NCI-H2029 treated with DMSO at 0.1 percent for 48 hours (cell line): ENCODE results near the gene TMPRSS9.
A peak's percentile ranks its signal among the peaks of the same experiment; 100 is the strongest.

Experiments
- DNase-seq: peaks from one replicate; lab custom pipeline; 2025; lab: John Stamatoyannopoulos, UW

The TMPRSS9 gene

DNA sequence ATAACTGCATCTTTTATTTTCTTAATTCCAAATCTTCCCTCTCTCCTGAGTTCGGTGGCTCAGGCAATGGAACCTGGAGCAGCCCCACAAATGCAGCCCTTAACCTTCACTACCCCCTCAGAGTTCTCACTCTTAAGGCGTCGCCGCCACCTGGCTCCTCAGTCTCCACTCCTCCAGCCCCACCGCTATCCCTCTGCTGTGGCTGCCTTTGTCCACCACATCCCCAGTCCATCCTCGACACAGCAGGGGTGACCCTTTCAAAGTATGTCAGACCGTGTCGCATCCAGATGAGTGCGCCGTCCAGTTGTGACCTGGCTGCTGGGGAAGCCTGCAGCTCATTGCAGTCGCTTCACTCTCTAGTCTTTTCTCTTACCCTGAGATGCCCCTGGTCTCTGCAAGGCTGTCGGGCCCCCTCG, 30.6 kb upstream of the TMPRSS9 start:
- DNase-seq = no peak

- DNase-seq = no peak
Observed at GRCh38 chr19:2330255-2330631, 29.8 kb upstream of the TMPRSS9 start.

- peak; percentile 28 for DNase-seq
Observed at GRCh38 chr19:2330632-2331284, 29.3 kb upstream of the TMPRSS9 start.

GRCh38 chr19:2331601-2332246, 28.3 kb upstream of the TMPRSS9 start:
- DNase-seq = peak; percentile 36

- DNase-seq = no peak
Observed at GRCh38 chr19:2332341-2333026, 27.6 kb upstream of the TMPRSS9 start.

DNA sequence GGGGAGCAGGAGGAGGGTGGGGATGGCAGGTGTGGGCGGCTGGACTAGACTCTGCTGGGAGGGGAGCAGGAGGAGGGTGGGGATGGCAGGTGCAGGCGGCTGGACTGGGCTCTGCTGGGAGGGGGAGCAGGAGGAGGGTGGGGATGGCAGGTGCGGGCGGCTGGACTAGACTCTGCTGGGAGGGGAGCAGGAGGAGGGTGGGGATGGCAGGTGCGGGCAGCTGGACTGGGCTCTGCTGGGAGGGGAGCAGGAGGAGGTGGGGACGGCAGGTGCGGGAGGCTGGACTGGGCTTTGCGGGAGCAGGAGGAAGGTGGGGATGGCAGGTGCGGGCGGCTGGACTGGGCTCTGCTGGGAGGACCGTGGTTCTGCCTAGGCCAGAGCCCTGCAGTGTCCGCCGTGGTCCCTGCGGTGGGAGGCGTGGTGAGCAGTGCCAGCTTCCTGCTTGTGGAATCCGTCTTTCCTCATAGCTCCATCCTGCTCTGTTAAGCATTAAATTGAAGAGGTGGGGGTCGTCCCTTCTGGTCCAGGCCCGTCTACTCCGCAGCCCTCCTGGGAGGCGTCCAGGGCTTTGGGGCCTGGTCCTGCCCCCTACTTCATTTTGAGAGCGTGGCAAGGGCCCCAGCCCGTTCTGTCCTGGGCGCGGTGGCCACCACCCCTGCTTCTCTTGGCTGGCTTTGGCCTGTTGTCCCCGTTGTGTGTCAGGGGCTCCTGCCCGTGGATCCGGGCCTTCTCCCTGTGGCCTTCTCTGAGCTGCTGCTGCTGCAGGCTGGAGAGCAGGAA, 26.8 kb upstream of the TMPRSS9 start:
- peak; percentile 83 for DNase-seq

- DNase-seq = no peak
Observed at GRCh38 chr19:2333807-2334211, 26.3 kb upstream of the TMPRSS9 start.

GRCh38 chr19:2334426-2334825, 25.6 kb upstream of the TMPRSS9 start:
- DNase-seq = no peak

- DNase-seq = no peak
Observed at GRCh38 chr19:2334986-2335846, 24.8 kb upstream of the TMPRSS9 start.

DNA sequence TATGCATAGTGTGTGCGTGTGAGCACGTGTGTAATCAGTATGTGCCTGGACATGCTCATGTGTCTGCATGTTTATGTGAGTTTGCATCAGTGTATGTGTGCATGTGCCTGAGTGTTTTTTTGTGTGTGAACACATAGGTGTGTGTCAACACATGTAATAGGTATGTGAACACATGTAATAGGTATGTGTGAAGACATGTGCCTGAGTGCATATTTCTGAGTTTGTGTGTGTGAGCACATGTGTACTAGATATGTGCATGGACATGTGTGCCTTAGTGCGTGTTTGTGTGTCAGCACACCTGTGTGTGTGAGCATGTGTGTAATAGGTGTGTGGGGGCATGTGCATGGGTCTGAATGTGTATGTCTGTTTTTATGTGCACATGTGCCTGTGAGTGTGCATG, 24.2 kb upstream of the TMPRSS9 start:
- no peak for DNase-seq

- no peak for DNase-seq
Observed at GRCh38 chr19:2336528-2337328, 23.3 kb upstream of the TMPRSS9 start.

- no peak for DNase-seq
Observed at GRCh38 chr19:2337329-2337707, 22.7 kb upstream of the TMPRSS9 start.

GRCh38 chr19:2338055-2338615, 21.9 kb upstream of the TMPRSS9 start:
- no peak for DNase-seq

DNA sequence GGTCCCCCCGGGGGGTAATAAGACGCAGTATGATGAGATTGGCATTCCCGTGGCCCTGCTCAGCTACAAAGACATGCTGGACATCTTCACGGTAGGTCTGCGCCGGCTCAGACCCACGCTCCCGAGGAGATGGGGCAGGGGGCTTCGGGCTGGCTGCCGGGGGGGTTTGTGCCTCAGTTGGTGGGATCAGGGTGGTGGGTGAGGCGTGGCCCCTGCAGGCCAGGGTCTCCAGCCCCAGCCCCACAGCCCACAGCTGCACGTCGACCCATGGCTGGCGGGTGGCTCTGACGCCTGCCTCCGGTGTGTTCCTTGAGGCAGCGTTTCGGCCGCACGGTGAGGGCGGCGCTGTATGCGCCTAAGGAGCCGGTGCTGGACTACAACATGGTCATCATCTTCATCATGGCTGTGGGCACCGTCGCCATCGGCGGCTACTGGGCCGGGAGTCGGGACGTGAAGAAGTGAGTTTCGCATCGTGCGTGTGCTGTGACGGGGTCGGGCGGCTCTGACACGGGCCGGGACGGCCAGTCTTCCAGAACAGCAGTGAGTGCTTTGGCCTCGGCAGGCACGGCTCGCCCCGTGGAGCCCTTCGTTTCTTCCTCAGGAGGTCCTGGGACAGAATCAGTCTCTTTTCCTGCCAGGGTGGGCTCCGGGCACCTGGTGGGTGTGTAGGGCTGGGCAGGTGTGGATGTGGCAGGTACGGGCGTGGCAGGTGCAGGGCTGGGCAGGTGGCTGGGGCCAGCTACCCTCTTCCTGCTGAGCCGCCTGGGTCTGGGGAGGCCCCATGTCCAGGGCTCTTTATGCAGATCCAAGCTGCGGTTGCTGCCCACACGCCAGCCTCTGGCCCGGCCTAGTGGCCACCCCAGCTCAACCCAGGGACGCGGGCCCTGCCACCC, 21.1 kb upstream of the TMPRSS9 start:
- no peak for DNase-seq

DNA sequence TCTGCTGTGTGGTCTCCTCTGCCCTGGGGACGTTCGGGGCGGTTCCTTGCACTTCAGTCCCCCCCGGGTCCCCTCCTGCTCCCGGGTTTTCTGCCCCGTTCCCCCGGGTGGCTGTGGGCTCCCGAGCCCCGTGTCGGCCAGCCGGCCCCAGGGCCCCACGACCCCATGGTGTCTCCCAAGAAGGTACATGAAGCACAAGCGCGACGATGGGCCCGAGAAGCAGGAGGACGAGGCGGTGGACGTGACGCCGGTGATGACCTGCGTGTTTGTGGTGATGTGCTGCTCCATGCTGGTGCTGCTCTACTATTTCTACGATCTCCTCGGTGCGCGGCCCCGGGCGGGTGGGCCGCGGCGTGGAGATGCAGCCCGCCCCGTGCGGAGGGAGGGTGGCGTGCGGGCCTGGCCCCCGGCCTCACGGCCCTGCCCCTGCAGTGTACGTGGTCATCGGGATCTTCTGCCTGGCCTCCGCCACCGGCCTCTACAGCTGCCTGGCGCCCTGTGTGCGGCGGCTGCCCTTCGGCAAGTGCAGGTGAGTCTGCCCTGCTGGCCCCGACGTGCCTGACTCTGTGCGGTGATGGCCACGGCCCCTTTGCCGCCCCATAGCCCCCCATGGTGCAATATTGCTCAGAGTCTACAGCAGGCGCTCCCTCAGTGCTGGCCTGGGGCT, 20.3 kb upstream of the TMPRSS9 start:
- no peak for DNase-seq

DNA sequence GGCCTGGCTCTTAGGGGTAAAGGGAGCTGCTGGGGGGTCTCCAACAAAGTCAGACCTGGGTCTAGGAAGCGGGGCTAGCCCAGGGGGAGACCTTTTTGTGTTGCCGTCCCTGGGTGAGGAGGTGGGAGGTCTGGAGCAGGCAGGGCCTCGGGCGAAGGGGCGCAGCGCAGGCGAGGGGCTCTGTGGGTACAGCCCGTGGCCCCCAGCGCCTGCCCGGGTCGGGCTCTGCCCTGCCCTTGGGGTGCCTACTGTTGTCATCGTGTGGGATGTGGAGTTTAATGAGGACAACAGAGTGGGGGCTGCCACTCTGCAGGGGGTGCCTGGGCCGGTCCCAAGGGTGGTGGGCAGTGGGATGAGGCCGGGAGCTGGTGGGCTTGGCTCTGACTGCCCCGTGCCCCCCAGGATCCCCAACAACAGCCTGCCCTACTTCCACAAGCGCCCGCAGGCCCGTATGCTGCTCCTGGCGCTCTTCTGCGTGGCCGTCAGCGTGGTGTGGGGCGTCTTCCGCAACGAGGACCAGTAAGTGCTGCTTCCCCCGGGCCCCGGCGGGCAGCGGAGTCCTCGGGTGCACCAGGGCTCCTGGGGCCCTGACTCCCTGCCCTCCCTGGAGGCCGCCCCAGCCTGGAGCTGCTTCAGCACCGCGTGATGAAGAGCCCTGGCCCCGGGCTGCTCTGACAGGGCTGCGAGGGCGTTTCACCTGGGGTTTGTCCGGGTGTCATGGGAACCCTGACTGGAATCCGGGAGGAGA, 19.4 kb upstream of the TMPRSS9 start:
- DNase-seq = no peak

GRCh38 chr19:2341244-2341751, 18.8 kb upstream of the TMPRSS9 start:
- no peak for DNase-seq

DNA sequence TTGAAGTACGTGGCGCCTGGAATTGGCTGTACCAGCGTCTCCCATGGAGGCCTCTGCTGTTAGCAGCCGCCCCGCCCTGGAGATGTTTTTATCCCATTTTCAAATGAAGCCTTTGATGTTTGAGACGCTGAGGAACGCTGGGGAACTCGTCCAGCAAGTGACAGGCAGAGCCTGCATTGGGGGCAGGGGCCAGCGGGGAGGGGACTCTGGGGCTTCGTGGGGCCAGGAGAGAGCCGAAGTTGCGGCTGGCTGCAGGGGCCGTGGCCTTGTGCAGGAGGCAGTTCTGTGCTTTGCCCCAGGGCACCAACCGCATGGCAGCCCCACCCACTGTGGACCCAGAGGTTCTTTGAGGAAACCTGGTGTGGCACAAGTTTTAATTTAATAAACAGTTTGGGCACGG, 18.1 kb upstream of the TMPRSS9 start:
- DNase-seq = no peak
